ENCODE data around the gene GNAT1. TPM values are rescaled to one million over a fixed set of nuclear protein-coding genes. Genes with fewer than 3 reads are reported as not detected.

The GNAT1 gene
- total RNA-seq, 4 donors from 2014 or later, result not detected

DNA sequence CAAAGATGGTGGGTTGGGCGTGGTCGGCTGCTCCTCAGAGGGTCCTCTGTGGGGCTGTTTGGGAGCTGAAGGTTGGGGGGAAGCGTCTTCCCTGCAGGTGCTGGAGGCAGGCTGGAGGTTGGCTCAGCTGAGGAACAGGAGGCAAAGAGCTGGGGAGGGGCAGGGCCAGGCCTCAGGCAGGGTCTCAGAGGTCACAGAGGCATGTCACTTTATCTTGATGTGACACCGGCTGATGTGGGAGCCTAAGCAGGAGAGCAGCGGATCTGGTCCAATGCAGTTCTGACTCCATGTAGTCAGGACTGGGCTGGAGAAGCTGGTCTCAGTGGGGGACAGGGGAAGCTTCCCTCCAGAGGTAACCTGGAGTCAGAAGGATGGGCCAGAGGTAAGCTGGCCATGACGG, 7.7 kb upstream of the GNAT1 start:
- no peak overlapping the region for H3K4me3 ChIP-seq
- H3K4me1 ChIP-seq, result peaks cover 0 to under 1% (median 0%) of the 10 kb centered on the region in 3 donors
- peaks cover 0 to 48% of the 10 kb centered on the region in 2 donors for H3K36me3 ChIP-seq
- WGBS, 2 donors (ENCODE audit: low coverage in 1 of 2), result 80% methylated on average over 1 of the region's 6 CpGs; no CpG with 5 or more reads in 1 of the 2 donors
- H3K27ac ChIP-seq, result no peak overlapping the region
- no peaks in the 10 kb centered on the region for H3K9me3 ChIP-seq
- H3K27me3 ChIP-seq, result no peaks in the 10 kb centered on the region
- TF ChIP-seq CTCF (IDR thresholded peaks at IDR 0.05) (no peak), POLR2A (IDR thresholded peaks at IDR 0.05) (no peak), EP300 (IDR thresholded peaks at IDR 0.05) (no peak), POLR2AphosphoS5 (IDR thresholded peaks at IDR 0.05) (no peak)
- no peak for ATAC-seq

GRCh38 chr3:50184242-50184978, 7.0 kb upstream of the GNAT1 start:
- no peaks in the 10 kb centered on the region for H3K9me3 ChIP-seq
- no peak for ATAC-seq
- no peaks in the 10 kb centered on the region for H3K27me3 ChIP-seq
- WGBS, 2 donors (ENCODE audit: low coverage in 1 of 2), result 87 to 89% methylated on average over 4 to 9 of the region's 21 CpGs
- no peak overlapping the region for H3K4me3 ChIP-seq
- TF ChIP-seq EP300 (IDR thresholded peaks at IDR 0.05), result no peak
- TF ChIP-seq CTCF (IDR thresholded peaks at IDR 0.05), result no peak
- TF ChIP-seq POLR2AphosphoS5 (IDR thresholded peaks at IDR 0.05), result no peak
- no peak for TF ChIP-seq POLR2A (IDR thresholded peaks at IDR 0.05)
- no peak overlapping the region for H3K27ac ChIP-seq
- H3K36me3 ChIP-seq, result peaks cover 0 to 48% of the 10 kb centered on the region in 2 donors
- H3K4me1 ChIP-seq, result peaks cover 0 to 6% (median 0%) of the 10 kb centered on the region in 3 donors

- no peaks in the 10 kb centered on the region for H3K9me3 ChIP-seq
- no peak for ATAC-seq
- peaks cover 0 to 6% (median 0%) of the 10 kb centered on the region in 3 donors for H3K4me1 ChIP-seq
- no peak overlapping the region for H3K27ac ChIP-seq
- H3K4me3 ChIP-seq, result no peak overlapping the region
- TF ChIP-seq EP300 (IDR thresholded peaks at IDR 0.05), result no peak
- H3K27me3 ChIP-seq, result no peaks in the 10 kb centered on the region
- no CpG with 5 or more reads among the region's 4 CpGs for WGBS, 2 donors (ENCODE audit: low coverage in 1 of 2)
- H3K36me3 ChIP-seq, result peaks cover 0 to 48% of the 10 kb centered on the region in 2 donors
Observed at GRCh38 chr3:50185230-50185629, 6.2 kb upstream of the GNAT1 start.

GRCh38 chr3:50186096-50186495, 5.3 kb upstream of the GNAT1 start:
- TF ChIP-seq POLR2AphosphoS5 (IDR thresholded peaks at IDR 0.05) (no peak), CTCF (IDR thresholded peaks at IDR 0.05) (no peak), POLR2A (IDR thresholded peaks at IDR 0.05) (no peak)
- Histone ChIP-seq H3K9me3 (no peaks in the 10 kb centered on the region), H3K27me3 (no peaks in the 10 kb centered on the region), H3K4me1 (peaks cover 0 to 6% (median 0%) of the 10 kb centered on the region in 3 donors), H3K27ac (no peak overlapping the region), H3K36me3 (peaks cover 0 to 48% of the 10 kb centered on the region in 2 donors), H3K4me3 (no peak overlapping the region)
- WGBS, 2 donors (ENCODE audit: low coverage in 1 of 2), result 100% methylated on average over 7 of the region's 10 CpGs; no CpG with 5 or more reads in 1 of the 2 donors
- ATAC-seq, result no peak

DNA sequence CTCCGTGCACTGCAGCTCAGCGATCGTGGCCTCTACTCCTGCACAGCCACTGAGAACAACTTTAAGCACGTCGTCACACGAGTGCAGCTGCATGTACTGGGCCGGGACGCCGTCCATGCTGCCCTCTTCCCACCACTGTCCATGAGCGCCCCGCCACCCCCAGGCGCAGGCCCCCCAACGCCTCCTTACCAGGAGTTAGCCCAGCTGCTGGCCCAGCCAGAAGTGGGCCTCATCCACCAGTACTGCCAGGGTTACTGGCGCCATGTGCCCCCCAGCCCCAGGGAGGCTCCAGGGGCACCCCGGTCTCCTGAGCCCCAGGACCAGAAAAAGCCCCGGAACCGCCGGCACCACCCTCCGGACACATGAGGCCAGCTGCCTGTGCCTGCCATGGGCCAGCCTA, 3.7 kb upstream of the GNAT1 start:
- no peak for TF ChIP-seq EP300 (IDR thresholded peaks at IDR 0.05)
- TF ChIP-seq POLR2AphosphoS5 (IDR thresholded peaks at IDR 0.05), result no peak
- no peak for TF ChIP-seq CTCF (IDR thresholded peaks at IDR 0.05)
- TF ChIP-seq POLR2A (IDR thresholded peaks at IDR 0.05), result no peak
- no peak for ATAC-seq
- 94% methylated on average over 5 of the region's 19 CpGs; no CpG with 5 or more reads in 1 of the 2 donors for WGBS, 2 donors (ENCODE audit: low coverage in 1 of 2)

More for the DNA sequence above, 3.7 kb upstream of the GNAT1 start:
- peaks cover 0 to 42% of the 10 kb centered on the region in 2 donors for H3K36me3 ChIP-seq
- H3K4me3 ChIP-seq, result no peak overlapping the region
- no peaks in the 10 kb centered on the region for H3K9me3 ChIP-seq
- H3K27ac ChIP-seq, result no peak overlapping the region
- H3K27me3 ChIP-seq, result peaks cover 14% of the 10 kb centered on the region
- peaks cover 0 to 10% (median under 1%) of the 10 kb centered on the region in 3 donors for H3K4me1 ChIP-seq
